ENCODE results near the gene OSBPL1A.

DNA sequence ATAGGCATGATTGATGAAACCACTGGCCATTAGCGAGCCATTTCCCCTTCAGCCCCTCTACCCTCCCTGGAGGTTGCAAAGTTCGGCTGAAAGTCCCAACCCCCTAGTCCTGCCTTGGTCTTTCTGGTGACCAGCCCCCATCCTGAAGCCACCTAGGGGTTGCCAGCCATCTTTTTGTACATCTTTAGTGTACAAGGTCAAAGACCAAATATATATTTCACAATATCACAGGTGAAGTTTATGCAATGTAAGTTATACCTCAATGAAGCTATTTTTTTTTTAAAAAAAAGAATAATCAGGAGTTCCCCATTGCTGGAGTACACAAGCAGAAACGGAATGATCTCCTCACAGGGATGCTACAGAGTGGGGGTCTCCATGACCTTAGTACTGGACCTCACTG lies 31.3 kb downstream of the OSBPL1A start:
- TF ChIP-seq, protein P1, sequence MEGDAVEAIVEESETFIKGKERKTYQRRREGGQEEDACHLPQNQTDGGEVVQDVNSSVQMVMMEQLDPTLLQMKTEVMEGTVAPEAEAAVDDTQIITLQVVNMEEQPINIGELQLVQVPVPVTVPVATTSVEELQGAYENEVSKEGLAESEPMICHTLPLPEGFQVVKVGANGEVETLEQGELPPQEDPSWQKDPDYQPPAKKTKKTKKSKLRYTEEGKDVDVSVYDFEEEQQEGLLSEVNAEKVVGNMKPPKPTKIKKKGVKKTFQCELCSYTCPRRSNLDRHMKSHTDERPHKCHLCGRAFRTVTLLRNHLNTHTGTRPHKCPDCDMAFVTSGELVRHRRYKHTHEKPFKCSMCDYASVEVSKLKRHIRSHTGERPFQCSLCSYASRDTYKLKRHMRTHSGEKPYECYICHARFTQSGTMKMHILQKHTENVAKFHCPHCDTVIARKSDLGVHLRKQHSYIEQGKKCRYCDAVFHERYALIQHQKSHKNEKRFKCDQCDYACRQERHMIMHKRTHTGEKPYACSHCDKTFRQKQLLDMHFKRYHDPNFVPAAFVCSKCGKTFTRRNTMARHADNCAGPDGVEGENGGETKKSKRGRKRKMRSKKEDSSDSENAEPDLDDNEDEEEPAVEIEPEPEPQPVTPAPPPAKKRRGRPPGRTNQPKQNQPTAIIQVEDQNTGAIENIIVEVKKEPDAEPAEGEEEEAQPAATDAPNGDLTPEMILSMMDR (IDR thresholded peaks at IDR 0.05; ENCODE audit: poor library complexity): no peak
- TF ChIP-seq EZH2 (IDR thresholded peaks at IDR 0.05; ENCODE audit: borderline replicate concordance) (no peak), EZH2phosphoT487 (IDR thresholded peaks at IDR 0.05; ENCODE audit: low read depth, severe bottlenecking, unreplicated experiment) (no peak)
